GM21390 (cell line): ENCODE data around the gene SLC39A13.

Experiments
- ATAC-seq: cut with Tn5 transposase; IDR thresholded peaks from one replicate; pipeline ENCODE4 v1.9.1; 2021; ENCODE audit not compliant: unreplicated experiment

The SLC39A13 gene

GRCh38 chr11:47407746-47408590 is at the start of gene SLC39A13:
TSS of gene SLC39A13 (plus strand) at chr11:47408590. CDS start at chr11:47410095, 1,505 bp downstream.
- ATAC-seq = peak; percentile 85

- ATAC-seq = no peak
Measured at GRCh38 chr11:47358731-47359051, 49.7 kb upstream of the SLC39A13 start.

GRCh38 chr11:47359162-47359561 is 49.2 kb upstream of the SLC39A13 start:
- no peak for ATAC-seq

GRCh38 chr11:47359586-47359985 is 48.8 kb upstream of the SLC39A13 start:
- no peak for ATAC-seq

GRCh38 chr11:47360341-47360740 is 48.0 kb upstream of the SLC39A13 start:
- ATAC-seq = no peak

- no peak for ATAC-seq
Measured at GRCh38 chr11:47361419-47361818, 47.0 kb upstream of the SLC39A13 start.

- ATAC-seq = no peak
Measured at GRCh38 chr11:47366020-47366490, 42.3 kb upstream of the SLC39A13 start.

- no peak for ATAC-seq
Measured at GRCh38 chr11:47369676-47370075, 38.7 kb upstream of the SLC39A13 start.

- ATAC-seq = no peak
Measured at GRCh38 chr11:47372422-47372821, 36.0 kb upstream of the SLC39A13 start.

- no peak for ATAC-seq
Measured at GRCh38 chr11:47373876-47374719, 34.3 kb upstream of the SLC39A13 start.

- no peak for ATAC-seq
Measured at GRCh38 chr11:47374720-47375019, 33.7 kb upstream of the SLC39A13 start.

GRCh38 chr11:47375020-47375419 is 33.4 kb upstream of the SLC39A13 start:
- ATAC-seq = no peak

- ATAC-seq = no peak
Measured at GRCh38 chr11:47375546-47376085, 32.8 kb upstream of the SLC39A13 start.

GRCh38 chr11:47376107-47376524 is 32.3 kb upstream of the SLC39A13 start:
- no peak for ATAC-seq

- ATAC-seq = peak; percentile 37
Measured at GRCh38 chr11:47376525-47377371, 31.6 kb upstream of the SLC39A13 start.

GRCh38 chr11:47377571-47378009 is 30.8 kb upstream of the SLC39A13 start:
- no peak for ATAC-seq

- ATAC-seq = peak; percentile 84
Measured at GRCh38 chr11:47378010-47378835, 30.2 kb upstream of the SLC39A13 start, which contains the start of gene SPI1. TSS of gene SPI1 (minus strand) at chr11:47378547. CDS start at chr11:47378353, 194 bp downstream.

GRCh38 chr11:47378836-47379170 is 29.6 kb upstream of the SLC39A13 start:
- ATAC-seq = peak; percentile 12

- no peak for ATAC-seq
Measured at GRCh38 chr11:47379317-47379716, 29.1 kb upstream of the SLC39A13 start.

- no peak for ATAC-seq
Measured at GRCh38 chr11:47380078-47380477, 28.3 kb upstream of the SLC39A13 start.
